GM12878 (cell line): Measurements from ENCODE around the gene CLDN14. TPM values are rescaled to one million over a fixed set of nuclear protein-coding genes. Genes with fewer than 3 reads are reported as not detected.

ENCODE experiments used
- BCL11A ChIP-seq: IDR thresholded peaks from 2 replicates; pipeline ENCODE4 v1.6.1; 2011; ENCODE audit warnings: low read depth, low read length
- ESRRA ChIP-seq: IDR thresholded peaks from 2 replicates; pipeline ENCODE4 v1.6.1; 2012; ENCODE audit warnings: mild to moderate bottlenecking, low read length, improper control_type of control experiment
- IRF4 ChIP-seq: IDR thresholded peaks from 2 replicates; pipeline ENCODE4 v1.6.1; 2011; ENCODE audit warnings: low read depth, low read length
- LARP7 ChIP-seq: fragments of 450-650 bp; IDR thresholded peaks from 2 replicates; pipeline ENCODE4 v1.6.1; 2017; ENCODE audit warnings: mild to moderate bottlenecking
- MTA2 ChIP-seq: fragments of 450-650 bp; IDR thresholded peaks from 2 replicates; pipeline ENCODE4 v1.6.1; 2016; ENCODE audit warnings: low read depth, mild to moderate bottlenecking, moderate library complexity
- SIX5 ChIP-seq: IDR thresholded peaks from 2 replicates; pipeline ENCODE4 v1.6.1; 2011; ENCODE audit warnings: mild to moderate bottlenecking, low read depth, low read length, moderate library complexity; ENCODE audit not compliant: severe bottlenecking
- SREBF2 ChIP-seq: IDR thresholded peaks from 2 replicates; pipeline ENCODE4 v1.6.1; 2012; ENCODE audit warnings: mild to moderate bottlenecking, low read length
- ZNF217 ChIP-seq: fragments of 450-650 bp; IDR thresholded peaks from 2 replicates; pipeline ENCODE4 v1.6.1; 2017; ENCODE audit warnings: antibody characterized with exemption, mild to moderate bottlenecking
- ZNF24 ChIP-seq: fragments of 450-650 bp; IDR thresholded peaks from 2 replicates; pipeline ENCODE4 v1.6.1; 2017; ENCODE audit warnings: antibody characterized with exemption, mild to moderate bottlenecking
- ZZZ3 ChIP-seq: IDR thresholded peaks from 2 replicates; pipeline ENCODE4 v1.6.1; 2011; ENCODE audit warnings: low read depth; ENCODE audit not compliant: control insufficient read depth, insufficient read length
- polyA plus RNA-seq, 11 experiments: library from polyadenylated mRNA; depleted of rRNA in 4 of 11; unstranded in 6 of 11; stranded (reverse) in 5 of 11; fragments of >200 nt; fragmentation: Nextera tagmentation in 4 of 11; fragmentation: Illumina TruSeq in 1 of 11; extraction: Ambion mirVana in 4 of 11; extraction: Trizol in 1 of 11; gene quantifications; 1 replicate in 1 of 11; 2 replicates in 10 of 11; pipeline versions ENCODE4 v1.2.1 to v1.2.3, GENCODE V29; 2011 to 2016; ENCODE audit warnings: inconsistent platforms in 2 of 11, missing spikeins in 2 of 11, low read depth in 1 of 11
- total RNA-seq, 4 experiments: library from RNA; depleted of rRNA in 3 of 4; stranded (reverse); fragments of >200 nt in 3 of 4; fragmentation: Illumina TruSeq in 1 of 4; extraction: Trizol in 1 of 4; gene quantifications; 2 replicates each; pipeline versions ENCODE4 v1.2.1 to v1.2.3, GENCODE V29; 2013 to 2021
- TF ChIP-seq, protein P1 (sequence below): fragments of 450-650 bp; IDR thresholded peaks from 2 replicates; pipeline ENCODE4 v1.6.1; 2017; ENCODE audit warnings: mild to moderate bottlenecking
- TF ChIP-seq, protein P2 (sequence below): IDR thresholded peaks from 2 replicates; pipeline ENCODE4 v1.6.1; 2012; ENCODE audit warnings: improper control_type of control experiment, low read depth, low read length; ENCODE audit not compliant: insufficient replicate concordance
- TF ChIP-seq, protein P3 (sequence below): IDR thresholded peaks from 2 replicates; pipeline ENCODE4 v1.6.1; 2011; ENCODE audit warnings: mild to moderate bottlenecking, low read depth, low read length, moderate library complexity; ENCODE audit not compliant: insufficient replicate concordance
- TF ChIP-seq, protein P4 (sequence below): fragments of 450-650 bp; IDR thresholded peaks from 2 replicates; pipeline ENCODE4 v1.6.1; 2018; ENCODE audit warnings: mild to moderate bottlenecking, low read depth, moderate library complexity; ENCODE audit not compliant: partially characterized antibody
- TF ChIP-seq, protein P5 (sequence below), 3 experiments: IDR thresholded peaks in 2 of 3; conservative IDR thresholded peaks in 1 of 3; 2 replicates each; pipeline ENCODE4 v1.5.1; 2011; ENCODE audit warnings: low read depth in 3 of 3, low read length in 3 of 3, mild to moderate bottlenecking in 3 of 3, control low read depth in 2 of 3, moderate library complexity in 2 of 3, inconsistent platforms in 1 of 3, mixed read lengths in 1 of 3; ENCODE audit not compliant: control insufficient read depth in 2 of 3, insufficient read depth in 1 of 3; ENCODE audit errors: extremely low read depth in 1 of 3

The CLDN14 gene
- total and polyA plus RNA-seq, 10 of the 15 experiments (the other 5 are each of a cell fraction or from before 2014, with no cell fraction given): 0.90 to 19.4 (median 6.6) TPM

DNA sequence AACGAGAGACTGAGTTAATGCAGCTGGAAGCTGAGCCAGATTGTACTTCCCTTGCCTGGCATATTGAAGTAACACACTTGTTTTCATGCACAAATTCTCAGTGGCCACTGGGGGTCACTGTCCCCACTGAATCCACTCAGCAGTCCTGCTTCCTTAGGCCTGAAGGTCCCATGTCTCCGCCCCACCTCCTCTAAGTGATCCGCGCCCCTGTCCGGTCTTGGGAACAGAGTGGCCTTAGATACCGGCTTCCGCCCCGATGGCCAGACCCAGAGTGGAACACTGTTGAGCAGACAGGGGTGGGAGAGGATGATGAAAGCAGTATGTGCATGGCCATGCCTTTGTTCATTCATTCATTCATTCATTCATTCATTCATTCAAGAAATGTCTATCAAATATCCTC lies 59.9 kb downstream of the CLDN14 start (continued):
- TF ChIP-seq SIX5 (no peak), ZNF217 (no peak), IRF4 (0 out of 2 replicates have a peak, but pooled peaks have one; percentile 40), ESRRA (no peak), ZNF24 (peak; percentile 99), MTA2 (no peak), BCL11A (no peak), ZZZ3 (no peak), LARP7 (no peak), SREBF2 (no peak)
- TF ChIP-seq, protein P1, sequence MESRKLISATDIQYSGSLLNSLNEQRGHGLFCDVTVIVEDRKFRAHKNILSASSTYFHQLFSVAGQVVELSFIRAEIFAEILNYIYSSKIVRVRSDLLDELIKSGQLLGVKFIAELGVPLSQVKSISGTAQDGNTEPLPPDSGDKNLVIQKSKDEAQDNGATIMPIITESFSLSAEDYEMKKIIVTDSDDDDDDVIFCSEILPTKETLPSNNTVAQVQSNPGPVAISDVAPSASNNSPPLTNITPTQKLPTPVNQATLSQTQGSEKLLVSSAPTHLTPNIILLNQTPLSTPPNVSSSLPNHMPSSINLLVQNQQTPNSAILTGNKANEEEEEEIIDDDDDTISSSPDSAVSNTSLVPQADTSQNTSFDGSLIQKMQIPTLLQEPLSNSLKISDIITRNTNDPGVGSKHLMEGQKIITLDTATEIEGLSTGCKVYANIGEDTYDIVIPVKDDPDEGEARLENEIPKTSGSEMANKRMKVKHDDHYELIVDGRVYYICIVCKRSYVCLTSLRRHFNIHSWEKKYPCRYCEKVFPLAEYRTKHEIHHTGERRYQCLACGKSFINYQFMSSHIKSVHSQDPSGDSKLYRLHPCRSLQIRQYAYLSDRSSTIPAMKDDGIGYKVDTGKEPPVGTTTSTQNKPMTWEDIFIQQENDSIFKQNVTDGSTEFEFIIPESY: no peak
- TF ChIP-seq, protein P2, sequence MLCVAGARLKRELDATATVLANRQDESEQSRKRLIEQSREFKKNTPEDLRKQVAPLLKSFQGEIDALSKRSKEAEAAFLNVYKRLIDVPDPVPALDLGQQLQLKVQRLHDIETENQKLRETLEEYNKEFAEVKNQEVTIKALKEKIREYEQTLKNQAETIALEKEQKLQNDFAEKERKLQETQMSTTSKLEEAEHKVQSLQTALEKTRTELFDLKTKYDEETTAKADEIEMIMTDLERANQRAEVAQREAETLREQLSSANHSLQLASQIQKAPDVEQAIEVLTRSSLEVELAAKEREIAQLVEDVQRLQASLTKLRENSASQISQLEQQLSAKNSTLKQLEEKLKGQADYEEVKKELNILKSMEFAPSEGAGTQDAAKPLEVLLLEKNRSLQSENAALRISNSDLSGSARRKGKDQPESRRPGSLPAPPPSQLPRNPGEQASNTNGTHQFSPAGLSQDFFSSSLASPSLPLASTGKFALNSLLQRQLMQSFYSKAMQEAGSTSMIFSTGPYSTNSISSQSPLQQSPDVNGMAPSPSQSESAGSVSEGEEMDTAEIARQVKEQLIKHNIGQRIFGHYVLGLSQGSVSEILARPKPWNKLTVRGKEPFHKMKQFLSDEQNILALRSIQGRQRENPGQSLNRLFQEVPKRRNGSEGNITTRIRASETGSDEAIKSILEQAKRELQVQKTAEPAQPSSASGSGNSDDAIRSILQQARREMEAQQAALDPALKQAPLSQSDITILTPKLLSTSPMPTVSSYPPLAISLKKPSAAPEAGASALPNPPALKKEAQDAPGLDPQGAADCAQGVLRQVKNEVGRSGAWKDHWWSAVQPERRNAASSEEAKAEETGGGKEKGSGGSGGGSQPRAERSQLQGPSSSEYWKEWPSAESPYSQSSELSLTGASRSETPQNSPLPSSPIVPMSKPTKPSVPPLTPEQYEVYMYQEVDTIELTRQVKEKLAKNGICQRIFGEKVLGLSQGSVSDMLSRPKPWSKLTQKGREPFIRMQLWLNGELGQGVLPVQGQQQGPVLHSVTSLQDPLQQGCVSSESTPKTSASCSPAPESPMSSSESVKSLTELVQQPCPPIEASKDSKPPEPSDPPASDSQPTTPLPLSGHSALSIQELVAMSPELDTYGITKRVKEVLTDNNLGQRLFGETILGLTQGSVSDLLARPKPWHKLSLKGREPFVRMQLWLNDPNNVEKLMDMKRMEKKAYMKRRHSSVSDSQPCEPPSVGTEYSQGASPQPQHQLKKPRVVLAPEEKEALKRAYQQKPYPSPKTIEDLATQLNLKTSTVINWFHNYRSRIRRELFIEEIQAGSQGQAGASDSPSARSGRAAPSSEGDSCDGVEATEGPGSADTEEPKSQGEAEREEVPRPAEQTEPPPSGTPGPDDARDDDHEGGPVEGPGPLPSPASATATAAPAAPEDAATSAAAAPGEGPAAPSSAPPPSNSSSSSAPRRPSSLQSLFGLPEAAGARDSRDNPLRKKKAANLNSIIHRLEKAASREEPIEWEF: no peak
- TF ChIP-seq, protein P3, sequence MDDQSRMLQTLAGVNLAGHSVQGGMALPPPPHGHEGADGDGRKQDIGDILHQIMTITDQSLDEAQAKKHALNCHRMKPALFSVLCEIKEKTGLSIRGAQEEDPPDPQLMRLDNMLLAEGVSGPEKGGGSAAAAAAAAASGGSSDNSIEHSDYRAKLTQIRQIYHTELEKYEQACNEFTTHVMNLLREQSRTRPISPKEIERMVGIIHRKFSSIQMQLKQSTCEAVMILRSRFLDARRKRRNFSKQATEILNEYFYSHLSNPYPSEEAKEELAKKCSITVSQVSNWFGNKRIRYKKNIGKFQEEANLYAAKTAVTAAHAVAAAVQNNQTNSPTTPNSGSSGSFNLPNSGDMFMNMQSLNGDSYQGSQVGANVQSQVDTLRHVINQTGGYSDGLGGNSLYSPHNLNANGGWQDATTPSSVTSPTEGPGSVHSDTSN: no peak
- TF ChIP-seq, protein P4, sequence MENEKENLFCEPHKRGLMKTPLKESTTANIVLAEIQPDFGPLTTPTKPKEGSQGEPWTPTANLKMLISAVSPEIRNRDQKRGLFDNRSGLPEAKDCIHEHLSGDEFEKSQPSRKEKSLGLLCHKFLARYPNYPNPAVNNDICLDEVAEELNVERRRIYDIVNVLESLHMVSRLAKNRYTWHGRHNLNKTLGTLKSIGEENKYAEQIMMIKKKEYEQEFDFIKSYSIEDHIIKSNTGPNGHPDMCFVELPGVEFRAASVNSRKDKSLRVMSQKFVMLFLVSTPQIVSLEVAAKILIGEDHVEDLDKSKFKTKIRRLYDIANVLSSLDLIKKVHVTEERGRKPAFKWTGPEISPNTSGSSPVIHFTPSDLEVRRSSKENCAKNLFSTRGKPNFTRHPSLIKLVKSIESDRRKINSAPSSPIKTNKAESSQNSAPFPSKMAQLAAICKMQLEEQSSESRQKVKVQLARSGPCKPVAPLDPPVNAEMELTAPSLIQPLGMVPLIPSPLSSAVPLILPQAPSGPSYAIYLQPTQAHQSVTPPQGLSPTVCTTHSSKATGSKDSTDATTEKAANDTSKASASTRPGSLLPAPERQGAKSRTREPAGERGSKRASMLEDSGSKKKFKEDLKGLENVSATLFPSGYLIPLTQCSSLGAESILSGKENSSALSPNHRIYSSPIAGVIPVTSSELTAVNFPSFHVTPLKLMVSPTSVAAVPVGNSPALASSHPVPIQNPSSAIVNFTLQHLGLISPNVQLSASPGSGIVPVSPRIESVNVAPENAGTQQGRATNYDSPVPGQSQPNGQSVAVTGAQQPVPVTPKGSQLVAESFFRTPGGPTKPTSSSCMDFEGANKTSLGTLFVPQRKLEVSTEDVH: no peak
- TF ChIP-seq, protein P5, sequence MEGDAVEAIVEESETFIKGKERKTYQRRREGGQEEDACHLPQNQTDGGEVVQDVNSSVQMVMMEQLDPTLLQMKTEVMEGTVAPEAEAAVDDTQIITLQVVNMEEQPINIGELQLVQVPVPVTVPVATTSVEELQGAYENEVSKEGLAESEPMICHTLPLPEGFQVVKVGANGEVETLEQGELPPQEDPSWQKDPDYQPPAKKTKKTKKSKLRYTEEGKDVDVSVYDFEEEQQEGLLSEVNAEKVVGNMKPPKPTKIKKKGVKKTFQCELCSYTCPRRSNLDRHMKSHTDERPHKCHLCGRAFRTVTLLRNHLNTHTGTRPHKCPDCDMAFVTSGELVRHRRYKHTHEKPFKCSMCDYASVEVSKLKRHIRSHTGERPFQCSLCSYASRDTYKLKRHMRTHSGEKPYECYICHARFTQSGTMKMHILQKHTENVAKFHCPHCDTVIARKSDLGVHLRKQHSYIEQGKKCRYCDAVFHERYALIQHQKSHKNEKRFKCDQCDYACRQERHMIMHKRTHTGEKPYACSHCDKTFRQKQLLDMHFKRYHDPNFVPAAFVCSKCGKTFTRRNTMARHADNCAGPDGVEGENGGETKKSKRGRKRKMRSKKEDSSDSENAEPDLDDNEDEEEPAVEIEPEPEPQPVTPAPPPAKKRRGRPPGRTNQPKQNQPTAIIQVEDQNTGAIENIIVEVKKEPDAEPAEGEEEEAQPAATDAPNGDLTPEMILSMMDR (IDR thresholded peaks at IDR 0.05 in 2 of 3, conservative IDR thresholded peaks at IDR 0.05 in 1 of 3; ENCODE audit: control insufficient read depth in 2 of 3, extremely low read depth in 1 of 3, insufficient read depth in 1 of 3, low read depth in 3 of 3, low read length in 3 of 3): peak; percentile 76 to 90 (median 78)
